T-cell (primary cell): ENCODE results near the gene RIN3. TPM values are rescaled to one million over a fixed set of nuclear protein-coding genes. Genes with fewer than 3 reads are reported as not detected.

ENCODE experiments used
- ATAC-seq, 4 experiments: fragments of 200-7000 bp in 3 of 4; fragments of 150-1000 bp in 1 of 4; cut with Tn5 transposase; replicated peaks in 1 of 4; 1 replicate in 3 of 4; 2 replicates in 1 of 4; pipeline ENCODE4 v1.10.0; 2021; ENCODE audit warnings: moderate library complexity in 3 of 4, mild to moderate bottlenecking in 2 of 4, moderate number of reproducible peaks in 1 of 4
- CTCF ChIA-PET, 2 donors: fragments of 300-600 bp; sonication (Branson Sonifier 250); formaldehyde crosslinking; loops; one replicate each; lab custom pipeline; 2022; ENCODE audit warnings: antibody characterized with exemption in 2 of 2; lab: Charles Lee
- POLR2A ChIA-PET, 2 donors: fragments of 300-600 bp; sonication (Branson Sonifier 250); formaldehyde crosslinking; loops; one replicate each; lab custom pipeline; 2022; ENCODE audit warnings: antibody characterized with exemption in 2 of 2; lab: Charles Lee
- DNase-seq, 35 experiments: peaks; one replicate each; pipeline versions ENCODE4 v3.0.0 to v3.0.0-alpha.2; 2013 to 2023
- H3K27ac ChIP-seq: one replicate; pipeline ENCODE4 v1.5.1; 2013; ENCODE audit warnings: low read length
- H3K27me3 ChIP-seq, 2 experiments: replicated peaks in 1 of 2; 1 replicate in 1 of 2; 2 replicates in 1 of 2; pipeline versions ENCODE4 v1.6.1 to v1.7.0; 2013; ENCODE audit warnings: low read length in 1 of 2, mixed read lengths in 1 of 2; ENCODE audit not compliant: control insufficient read depth in 2 of 2, insufficient read depth in 2 of 2; ENCODE audit errors: extremely low read depth in 1 of 2
- H3K36me3 ChIP-seq, 2 donors: 1 replicate in 1 of 2; 2 replicates in 1 of 2; pipeline versions ENCODE4 v1.6.1 to v1.7.0; 2013; ENCODE audit warnings: low read length in 1 of 2; ENCODE audit not compliant: control insufficient read depth in 2 of 2, insufficient read depth in 1 of 2; ENCODE audit errors: extremely low read depth in 1 of 2
- H3K4me1 ChIP-seq, 2 experiments: 1 replicate in 1 of 2; 2 replicates in 1 of 2; pipeline versions ENCODE4 v1.6.1 to v1.7.0; 2013; ENCODE audit warnings: low read length in 2 of 2, mixed read lengths in 1 of 2; ENCODE audit not compliant: insufficient read depth in 2 of 2, control insufficient read depth in 1 of 2; ENCODE audit errors: extremely low read depth in 1 of 2
- H3K4me3 ChIP-seq, 2 donors: 1 replicate in 1 of 2; 2 replicates in 1 of 2; pipeline versions ENCODE4 v1.5.1 to v1.7.0; 2013; ENCODE audit warnings: mild to moderate bottlenecking in 2 of 2, low read length in 1 of 2, moderate library complexity in 1 of 2; ENCODE audit not compliant: control insufficient read depth in 1 of 2; ENCODE audit errors: extremely low read depth in 1 of 2
- H3K9me3 ChIP-seq: 2 replicates; pipeline ENCODE4 v1.7.0; 2013
- H3K27ac Mint-ChIP-seq, 2 donors: one replicate each; pipeline ENCODE4 v1.8.0; 2020 to 2021; ENCODE audit warnings: mild to moderate bottlenecking in 2 of 2, mixed read lengths in 2 of 2
- H3K27me3 Mint-ChIP-seq, 2 donors: one replicate each; pipeline ENCODE4 v1.8.0; 2021 to 2022; ENCODE audit warnings: mixed read lengths in 2 of 2
- H3K36me3 Mint-ChIP-seq: one replicate; pipeline ENCODE4 v1.8.0; 2021; ENCODE audit warnings: mixed read lengths
- H3K4me1 Mint-ChIP-seq, 3 donors: one replicate each; pipeline ENCODE4 v1.8.0; 2020 to 2022; ENCODE audit warnings: mixed read lengths in 3 of 3, mild to moderate bottlenecking in 1 of 3
- H3K4me3 Mint-ChIP-seq, 3 donors: one replicate each; pipeline ENCODE4 v1.8.0; 2020 to 2022; ENCODE audit warnings: mild to moderate bottlenecking in 3 of 3, mixed read lengths in 3 of 3, moderate library complexity in 3 of 3
- H3K9me3 Mint-ChIP-seq, 3 donors: one replicate each; pipeline ENCODE4 v1.8.0; 2020 to 2022; ENCODE audit warnings: mixed read lengths in 3 of 3
- WGBS: methylation state at CpG from one replicate; pipeline ENCODE4 v1.1.5; 2013; ENCODE audit warnings: missing lambda C conversion rate; ENCODE audit not compliant: insufficient coverage; 5-methylcytosine and 5-hydroxymethylcytosine counted together
- total RNA-seq, 35 experiments: library from RNA in 6 of 35; stranded (reverse) in 6 of 35; fragments of 120-200 nt in 1 of 35; gene quantifications; one replicate each; pipeline versions ENCODE4 v1.2.1 to v1.2.4 and lab custom pipeline; 2013 to 2026

Gene RIN3
- total RNA-seq, 5 donors from 2014 or later (not counting 1 experiment from before 2014, with no cell fraction given), result 89.9 to 107 (median 97.0) TPM

GRCh38 chr14:92470215-92470614 is 43.4 kb upstream of the RIN3 start:
- Mint-ChIP-seq H3K27ac (no peak overlapping the region), H3K4me1 (peaks cover 9 to 17% (median 9%) of the 10 kb centered on the region in 3 donors), H3K9me3 (peaks cover 0 to 10% (median 8%) of the 10 kb centered on the region in 3 donors), H3K36me3 (peaks cover 3% of the 10 kb centered on the region), H3K27me3 (no peaks in the 10 kb centered on the region), H3K4me3 (no peak overlapping the region)
- Histone ChIP-seq H3K9me3 (peaks cover 2% of the 10 kb centered on the region), H3K36me3 (no peaks in the 10 kb centered on the region), H3K4me3 (no peak overlapping the region), H3K27me3 (peaks cover 0 to 2% of the 10 kb centered on the region in 2 experiments), H3K4me1 (peaks cover 0 to 2% of the 10 kb centered on the region in 2 experiments), H3K27ac (no peak overlapping the region)
- no CpG with 5 or more reads among the region's 3 CpGs for WGBS
- POLR2A ChIA-PET, result no interaction called here
- DNase-seq (no peak), ATAC-seq (no peak)
- CTCF ChIA-PET, result no interaction called here

DNA sequence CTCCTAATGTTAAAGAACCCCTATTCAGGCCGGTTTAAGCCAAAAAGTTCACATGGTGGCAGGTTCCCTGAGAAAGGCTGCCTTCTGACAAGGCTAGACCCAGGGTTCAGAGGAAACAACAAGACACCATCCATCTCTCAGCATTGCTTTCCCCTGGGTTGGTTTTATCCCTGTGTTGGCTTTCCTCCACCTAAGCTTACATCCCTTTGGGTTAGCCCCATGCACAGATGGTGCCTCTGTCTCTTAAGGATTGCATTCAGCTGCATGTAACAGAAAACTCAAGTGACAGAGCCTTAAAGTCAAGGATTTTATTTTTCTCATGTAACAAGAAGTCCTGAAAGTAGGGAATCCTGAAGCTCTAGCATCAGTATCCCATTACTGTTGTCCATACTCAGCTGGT is 42.8 kb upstream of the RIN3 start:
- Mint-ChIP-seq H3K9me3 (peaks cover 0 to 10% (median 8%) of the 10 kb centered on the region in 3 donors), H3K27me3 (no peaks in the 10 kb centered on the region), H3K27ac (no peak overlapping the region), H3K4me3 (no peak overlapping the region), H3K36me3 (peaks cover 3% of the 10 kb centered on the region), H3K4me1 (peaks cover 9 to 17% (median 9%) of the 10 kb centered on the region in 3 donors)
- DNase-seq (no peak), ATAC-seq (no peak)
- no CpG with 5 or more reads among the region's 1 CpG for WGBS
- no peaks in the 10 kb centered on the region for H3K36me3 ChIP-seq
- POLR2A ChIA-PET, result no interaction called here
- H3K9me3 ChIP-seq, result peaks cover 2% of the 10 kb centered on the region
- CTCF ChIA-PET, result no interaction called here
- no peak overlapping the region for H3K4me3 ChIP-seq
- H3K27me3 ChIP-seq, result peaks cover 0 to 2% of the 10 kb centered on the region in 2 experiments
- H3K4me1 ChIP-seq, result no peaks in the 10 kb centered on the region
- no peak overlapping the region for H3K27ac ChIP-seq

DNA sequence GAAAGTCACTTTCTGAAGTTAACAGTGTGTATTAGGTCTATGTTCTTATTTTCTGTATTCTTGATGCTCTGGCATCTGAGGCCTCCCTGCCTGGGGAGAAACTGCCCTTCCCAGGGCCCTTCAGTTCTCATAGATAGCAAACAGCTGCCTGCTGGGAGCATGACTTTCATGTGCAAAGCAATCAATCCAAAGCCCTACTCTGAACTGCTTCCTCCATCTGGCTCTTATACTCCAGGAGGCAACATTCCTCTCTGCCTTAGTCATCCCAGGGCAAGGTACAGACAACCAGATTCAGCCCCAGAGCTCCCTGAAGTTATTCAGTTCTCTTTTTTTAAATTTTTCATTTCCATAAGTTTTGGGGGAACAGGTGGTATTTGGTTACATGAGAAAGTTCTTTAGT is 41.7 kb upstream of the RIN3 start:
- ATAC-seq, result no peak
- CTCF ChIA-PET, result no interaction called here

GRCh38 chr14:92472860-92473259 is 40.7 kb upstream of the RIN3 start:
- Histone ChIP-seq H3K36me3 (no peaks in the 10 kb centered on the region), H3K4me3 (no peak overlapping the region), H3K27ac (no peak overlapping the region), H3K27me3 (no peaks in the 10 kb centered on the region), H3K4me1 (no peaks in the 10 kb centered on the region), H3K9me3 (peaks cover 2% of the 10 kb centered on the region)
- no peak for DNase-seq
- no peaks in the 10 kb centered on the region for H3K36me3 Mint-ChIP-seq
- ATAC-seq, result no peak
- peaks cover 0 to 3% (median 0%) of the 10 kb centered on the region in 3 donors for H3K9me3 Mint-ChIP-seq
- H3K4me3 Mint-ChIP-seq, result no peak overlapping the region
- ChIA-PET CTCF (interaction anchor here in 1 of 2 donors (0.5 kb wide), 1 partner anchor 181 kb away, joined by 4 read pairs; no protein-coding TSS in a partner anchor), POLR2A (no interaction called here)
- no peaks in the 10 kb centered on the region for H3K27me3 Mint-ChIP-seq
- 43% methylated on average over 1 of the region's 1 CpG for WGBS
- H3K4me1 Mint-ChIP-seq, result peaks cover 9 to 17% (median 9%) of the 10 kb centered on the region in 3 donors
- no peak overlapping the region for H3K27ac Mint-ChIP-seq

More for the DNA sequence above, 41.7 kb upstream of the RIN3 start:
- POLR2A ChIA-PET, result no interaction called here
- H3K36me3 Mint-ChIP-seq, result peaks cover 3% of the 10 kb centered on the region
- Histone ChIP-seq H3K4me1 (no peaks in the 10 kb centered on the region), H3K9me3 (peaks cover 2% of the 10 kb centered on the region), H3K27me3 (peaks cover 0 to 2% of the 10 kb centered on the region in 2 experiments), H3K36me3 (no peaks in the 10 kb centered on the region), H3K27ac (no peak overlapping the region), H3K4me3 (no peak overlapping the region)
- H3K4me3 Mint-ChIP-seq, result no peak overlapping the region
- H3K27me3 Mint-ChIP-seq, result no peaks in the 10 kb centered on the region
- no peak for DNase-seq
- H3K4me1 Mint-ChIP-seq, result peaks cover 9 to 17% (median 9%) of the 10 kb centered on the region in 3 donors
- no peak overlapping the region for H3K27ac Mint-ChIP-seq
- peaks cover 0 to 10% (median 8%) of the 10 kb centered on the region in 3 donors for H3K9me3 Mint-ChIP-seq

- Histone ChIP-seq H3K27me3 (no peaks in the 10 kb centered on the region), H3K4me1 (no peaks in the 10 kb centered on the region), H3K4me3 (no peak overlapping the region), H3K9me3 (peaks cover 2% of the 10 kb centered on the region), H3K36me3 (no peaks in the 10 kb centered on the region), H3K27ac (no peak overlapping the region)
- peaks cover 0 to 3% (median 0%) of the 10 kb centered on the region in 3 donors for H3K9me3 Mint-ChIP-seq
- no peak for ATAC-seq
- POLR2A ChIA-PET, result no interaction called here
- peaks cover 9 to 17% (median 9%) of the 10 kb centered on the region in 3 donors for H3K4me1 Mint-ChIP-seq
- H3K27ac Mint-ChIP-seq, result no peak overlapping the region
- no peaks in the 10 kb centered on the region for H3K36me3 Mint-ChIP-seq
- no peak for DNase-seq
- CTCF ChIA-PET, result interaction anchor here in 1 of 2 donors (0.5 kb wide), 1 partner anchor 181 kb away, joined by 4 read pairs; no protein-coding TSS in a partner anchor
- H3K4me3 Mint-ChIP-seq, result no peak overlapping the region
- WGBS, result 66% methylated on average over 8 of the region's 9 CpGs
- no peaks in the 10 kb centered on the region for H3K27me3 Mint-ChIP-seq
Observed at GRCh38 chr14:92473261-92473968, 40.2 kb upstream of the RIN3 start.

DNA sequence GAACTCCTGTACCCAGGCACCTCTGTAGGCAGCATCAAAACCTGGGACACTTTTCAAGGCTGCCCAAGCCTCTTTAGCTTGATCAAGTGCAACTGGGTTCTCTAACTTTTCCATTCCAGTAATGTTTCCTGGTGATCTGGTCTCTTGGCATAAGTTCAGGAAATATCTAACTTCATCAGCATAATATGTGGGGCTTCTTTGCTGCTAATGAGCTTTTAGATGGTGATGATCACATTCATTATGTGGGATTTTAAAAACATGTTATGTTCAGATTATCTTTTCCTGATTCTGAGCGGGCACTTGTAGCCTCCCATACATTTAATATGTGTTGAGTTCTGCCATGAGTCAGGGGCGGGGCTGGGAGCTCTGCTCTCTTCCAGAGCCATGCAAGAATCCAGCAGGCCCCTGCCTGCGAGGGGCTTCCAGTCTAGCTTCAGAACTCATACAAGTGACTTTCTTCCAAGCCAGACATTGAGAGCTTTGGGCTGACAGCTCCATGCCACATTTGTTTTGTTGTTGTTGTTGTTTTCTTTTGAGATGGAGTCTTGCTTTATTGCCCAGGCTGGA is 39.5 kb upstream of the RIN3 start:
- H3K4me1 ChIP-seq, result no peaks in the 10 kb centered on the region
- H3K9me3 ChIP-seq, result no peaks in the 10 kb centered on the region
- ATAC-seq (no peak), DNase-seq (no peak)
- no peak overlapping the region for H3K4me3 ChIP-seq
- POLR2A ChIA-PET, result no interaction called here
- no peaks in the 10 kb centered on the region for H3K36me3 ChIP-seq
- no peak overlapping the region for H3K4me3 Mint-ChIP-seq
- no peak overlapping the region for H3K27ac ChIP-seq
- H3K9me3 Mint-ChIP-seq, result peaks cover 0 to 6% (median 0%) of the 10 kb centered on the region in 3 donors
- no peaks in the 10 kb centered on the region for H3K27me3 Mint-ChIP-seq
- no peaks in the 10 kb centered on the region for H3K36me3 Mint-ChIP-seq
- CTCF ChIA-PET, result no interaction called here
- no peak overlapping the region for H3K27ac Mint-ChIP-seq
- no peaks in the 10 kb centered on the region for H3K27me3 ChIP-seq
- H3K4me1 Mint-ChIP-seq, result peaks cover 9 to 17% (median 9%) of the 10 kb centered on the region in 3 donors
- WGBS, result no CpG with 5 or more reads among the region's 3 CpGs
